Pancreas (tissue), 10 donors: ENCODE results near the gene ACP5. TPM values are rescaled to one million over a fixed set of nuclear protein-coding genes. Genes with fewer than 3 reads are reported as not detected.

ENCODE experiments used
- ATAC-seq, 4 donors: fragments of 200-7000 bp; cut with Tn5 transposase; one replicate each; pipeline versions ENCODE4 v1.8.0 to v1.9.1; 2020; ENCODE audit warnings: mild to moderate bottlenecking in 4 of 4, moderate library complexity in 4 of 4
- DNase-seq, 6 donors: peaks; one replicate each; pipeline ENCODE4 v3.0.0-alpha.2; 2020
- FAIRE-seq: peaks from 2 replicates; lab custom pipeline; 2012; peaks lifted over from hg19 to GRCh38; lab: Jason Lieb, UNC
- H3K27ac ChIP-seq, 4 donors: fragments of 200-600 bp; sonication (generic); 1 replicate in 3 of 4; 2 replicates in 1 of 4; pipeline versions ENCODE4 v1.5.0 to v1.8.0; 2020
- H3K27me3 ChIP-seq, 4 donors: fragments of 200-600 bp; one replicate each; pipeline ENCODE4 v1.8.0; 2021
- H3K36me3 ChIP-seq, 3 donors: fragments of 200-600 bp; sonication (generic) in 1 of 3; one replicate each; pipeline versions ENCODE4 v1.5.0 to v1.8.0; 2020 to 2021
- H3K4me1 ChIP-seq, 3 donors: fragments of 200-600 bp; one replicate each; pipeline ENCODE4 v1.8.0; 2021
- H3K4me3 ChIP-seq, 4 donors: fragments of 200-600 bp; sonication (generic) in 2 of 4; one replicate each; pipeline versions ENCODE4 v1.5.0 to v1.8.0; 2020 to 2021
- H3K9me3 ChIP-seq, 4 donors: fragments of 200-600 bp; one replicate each; pipeline ENCODE4 v1.8.0; 2021
- CTCF ChIP-seq, 4 donors: fragments of 200-600 bp; sonication (generic) in 3 of 4; IDR thresholded peaks; one replicate each; pipeline versions ENCODE4 v1.5.0 to v1.8.0; 2021; ENCODE audit warnings: antibody characterized with exemption in 4 of 4
- WGBS, 2 donors: extraction: QIAGEN DNeasy Blood & Tissue Kit; methylation state at CpG; one replicate each; pipeline ENCODE4 v1.1.7; 2013; 5-methylcytosine and 5-hydroxymethylcytosine counted together
- intact Hi-C, 3 donors: fragments of 100-400 bp; cut with DNase I; formaldehyde crosslinking; loops; one replicate each; pipeline versions ENCODE4 v1.11.1 to v1.14.2; 2022
- polyA plus RNA-seq, 2 donors: library from polyadenylated mRNA; stranded (reverse); fragments of 200-250 nt; gene quantifications; one replicate each; pipeline ENCODE4 v1.2.3, GENCODE V29; 2013
- total RNA-seq, 6 donors: library from RNA; stranded (reverse); fragmentation: NEBNext Ultra II Directional in 4 of 6; extraction: Animal tissue kit (Norgen Biotek cat#: 25700) in 4 of 6; gene quantifications; one replicate each; pipeline versions ENCODE4 v1.2.1 to v1.2.4, GENCODE V29; 2021 to 2023
- donor health status: healthy with polysubstance abuse.
- donor health status: DM: no; HTN: no; CAD: no; lungs with moderate emphysema.
- donor health status: DM: no; HTN: no; CAD: no.
- donor health status: control.
- donor health status: control.
- donor health status: Bipolar disorder and iron deficiency.
- donor health status: DM: yes; HTN: yes; CAD: no.
- donor health status: DM: no; HTN: no; CAD: no.
- donor health status: DM: no; HTN: no; CAD: no.
- donor health status: DM: yes; HTN: yes; CAD: no.

The ACP5 gene
- total and polyA plus RNA-seq, 8 donors = 3.5 to 21.8 (median 7.5) TPM

- Histone ChIP-seq H3K9me3 (no peaks in the 10 kb centered on the region), H3K36me3 (no peaks in the 10 kb centered on the region), H3K4me1 (no peaks in the 10 kb centered on the region), H3K27me3 (no peaks in the 10 kb centered on the region), H3K27ac (no peak within 1 kb of the TSS), H3K4me3 (no peak within 1 kb of the TSS)
- ATAC-seq = peak in 1 of 4 donors; percentile 5
- no peak for TF ChIP-seq CTCF (IDR thresholded peaks at IDR 0.05)
- FAIRE-seq = no peak
- WGBS, 2 donors = 41 to 48% methylated on average over 21 of the region's 21 CpGs
- DNase-seq = no peak
- intact Hi-C loops = no loop called here
Observed at GRCh38 chr19:11538232-11539036, 39.0 kb downstream of the ACP5 start, which contains the start of gene CNN1. TSS of gene CNN1 (plus strand) at chr19:11538851. CDS start at chr19:11538928, 77 bp downstream.

DNA sequence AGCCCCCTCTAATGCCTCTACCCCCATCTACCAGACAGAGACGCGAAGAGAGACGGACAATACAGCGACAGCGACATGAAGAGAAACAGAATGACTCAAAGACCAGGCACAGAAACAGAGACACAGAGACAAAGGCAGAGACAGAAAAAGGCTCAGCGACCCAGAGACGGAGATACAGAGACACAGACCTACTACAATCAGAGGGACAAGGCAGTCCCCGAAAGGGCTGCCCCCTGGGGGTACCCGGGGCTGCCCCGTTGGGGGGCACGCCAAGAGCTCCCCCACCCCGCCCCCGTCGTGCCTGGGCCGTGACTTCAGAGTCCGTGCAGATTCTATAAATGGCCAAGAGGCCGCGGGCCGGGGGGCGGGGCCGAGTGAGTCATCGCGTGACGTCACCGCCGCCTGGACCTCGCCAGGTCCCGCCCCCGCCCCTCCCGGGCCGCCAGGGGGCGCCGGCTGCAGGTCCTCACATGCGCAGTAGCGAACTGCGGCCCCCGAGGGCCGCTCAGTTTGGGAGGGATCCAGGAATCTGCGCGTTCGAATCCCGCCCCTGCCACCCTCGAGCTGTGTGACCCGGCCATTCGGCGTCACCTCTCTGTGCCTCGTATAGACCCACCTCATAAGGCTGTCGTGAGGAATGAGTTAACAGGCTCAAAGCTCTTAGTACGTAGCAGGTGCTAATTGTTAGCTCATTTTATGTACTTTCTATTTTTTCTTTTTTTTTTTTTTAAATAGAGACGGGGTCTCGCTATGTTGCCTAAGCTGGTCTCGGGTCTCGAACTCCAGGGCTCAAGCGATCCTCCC is 41.5 kb downstream of the ACP5 start:
- WGBS, 2 donors = 15% methylated on average over 50 to 54 of the region's 54 CpGs
- intact Hi-C loops = no loop called here
- Histone ChIP-seq H3K4me1 (no peaks in the 10 kb centered on the region), H3K9me3 (no peaks in the 10 kb centered on the region), H3K36me3 (no peaks in the 10 kb centered on the region), H3K27me3 (no peaks in the 10 kb centered on the region), H3K27ac (peak overlapping the region in 2 of 4 donors; percentile 50 to 58), H3K4me3 (peak overlapping the region in 2 of 4 donors; percentile 26 to 37)
- peak; percentile 92 to 94 (median 94) for ATAC-seq
- no peak for FAIRE-seq
- peak; percentile 84 to 95 (median 91) for TF ChIP-seq CTCF (IDR thresholded peaks at IDR 0.05)
- DNase-seq = peak; percentile 81 to 98 (median 93)

DNA sequence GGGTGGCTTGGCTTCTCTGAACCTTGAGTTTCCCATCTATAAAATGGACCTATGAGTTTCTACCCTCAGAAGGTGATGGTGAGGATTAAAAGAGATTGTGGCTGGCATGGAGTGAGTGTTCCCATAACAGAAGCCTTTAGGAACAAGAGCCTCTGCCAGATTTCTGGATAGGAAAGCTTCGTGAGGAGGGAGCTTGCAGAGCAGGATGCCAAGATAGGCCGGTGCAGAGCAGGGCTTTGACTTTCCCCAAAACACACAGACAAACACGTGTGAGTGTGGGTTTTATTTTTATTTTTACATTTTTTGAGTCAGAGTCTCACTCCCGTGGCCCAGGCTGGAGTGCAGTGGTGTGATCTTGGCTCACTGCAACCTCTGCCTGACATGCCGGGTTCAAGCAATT is 42.5 kb downstream of the ACP5 start:
- H3K4me3 ChIP-seq = no peak overlapping the region
- no peaks in the 10 kb centered on the region for H3K9me3 ChIP-seq
- ATAC-seq = no peak
- H3K27me3 ChIP-seq = no peaks in the 10 kb centered on the region
- no peak overlapping the region for H3K27ac ChIP-seq
- FAIRE-seq = no peak
- no peak for TF ChIP-seq CTCF (IDR thresholded peaks at IDR 0.05)
- peak in 1 of 6 donors; percentile 7 for DNase-seq
- H3K36me3 ChIP-seq = no peaks in the 10 kb centered on the region
- intact Hi-C loops = no loop called here
- WGBS, 2 donors = 69 to 73% methylated on average over 5 of the region's 5 CpGs
- H3K4me1 ChIP-seq = no peaks in the 10 kb centered on the region

GRCh38 chr19:11534538-11534937 is 42.9 kb downstream of the ACP5 start:
- no peak for TF ChIP-seq CTCF (IDR thresholded peaks at IDR 0.05)
- FAIRE-seq (no peak), ATAC-seq (no peak), DNase-seq (no peak)
- intact Hi-C loops = no loop called here
- Histone ChIP-seq H3K27me3 (no peaks in the 10 kb centered on the region), H3K36me3 (no peaks in the 10 kb centered on the region), H3K27ac (no peak overlapping the region), H3K4me1 (peaks cover 0 to under 1% (median 0%) of the 10 kb centered on the region in 3 donors), H3K4me3 (no peak overlapping the region), H3K9me3 (no peaks in the 10 kb centered on the region)
- 90 to 91% methylated on average over 1 of the region's 1 CpG for WGBS, 2 donors
